ENCODE data around the gene LEO1. TPM values are rescaled to one million over a fixed set of nuclear protein-coding genes. Genes with fewer than 3 reads are reported as not detected.
"Not testable (repeated sequence)": the region's sequence is repeated elsewhere in the genome, so short reads cannot be mapped to it uniquely, and the experiment has no call there.

Gene LEO1
- total RNA-seq, 1 donor from 2014 or later, result 16.2 TPM

DNA sequence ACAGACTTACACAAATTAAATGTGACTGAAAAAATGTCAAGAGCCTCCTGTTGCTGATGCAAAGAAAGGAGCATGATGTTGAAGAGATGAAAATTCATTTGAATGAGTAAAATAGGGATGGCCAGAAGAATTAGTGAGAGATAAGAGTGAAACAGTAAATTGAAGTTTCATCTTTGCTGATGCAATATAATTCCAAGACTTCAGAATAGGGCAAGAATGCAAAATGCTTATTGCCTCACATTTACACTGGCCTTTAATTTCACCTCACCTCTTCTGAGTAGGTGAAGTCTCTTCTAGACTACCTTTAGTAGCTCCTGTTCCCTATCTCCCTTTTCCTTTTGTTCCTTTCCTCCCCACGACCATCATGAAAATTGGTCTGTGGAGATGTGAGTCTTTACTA, 32.1 kb upstream of the LEO1 start:
- Histone ChIP-seq H3K36me3 (ENCODE audit: control insufficient read depth in 3 of 3, insufficient read depth in 3 of 3, low read length in 3 of 3) (no peaks in the 10 kb centered on the region), H3K27ac (ENCODE audit: low read depth, low read length) (no peak overlapping the region), H3K9me3 (ENCODE audit: control insufficient read depth in 3 of 3, low read length in 3 of 3) (no peaks in the 10 kb centered on the region), H3K4me3 (ENCODE audit: low read length in 3 of 3) (no peak overlapping the region), H3K4me1 (ENCODE audit: control insufficient read depth in 3 of 3, insufficient read depth in 3 of 3, low read length in 3 of 3) (peaks cover 0 to 13% (median 3%) of the 10 kb centered on the region in 3 donors), H3K27me3 (ENCODE audit: control insufficient read depth in 3 of 3, insufficient read depth in 3 of 3, low read length in 3 of 3) (no peaks in the 10 kb centered on the region), H3K9ac (ENCODE audit: low read depth in 1 of 3, low read length in 3 of 3) (no peak overlapping the region)

DNA sequence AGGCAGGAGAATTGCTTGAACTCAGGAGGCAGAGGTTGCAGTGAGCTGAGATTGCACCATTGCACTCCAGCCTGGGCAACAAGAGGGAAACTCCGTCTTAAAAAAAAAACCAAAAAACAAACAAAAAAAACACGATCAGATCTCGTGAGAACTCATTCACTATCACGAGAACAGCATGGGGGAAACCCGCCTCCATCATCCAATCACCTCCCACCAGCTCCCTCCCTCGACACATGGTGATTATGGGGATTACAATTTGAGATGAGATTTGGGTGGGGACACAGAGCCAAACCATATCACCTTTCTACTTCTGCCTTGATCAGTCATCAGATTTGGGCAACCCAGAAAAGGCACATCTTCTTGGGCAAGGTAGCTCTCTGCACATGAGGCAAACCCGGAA, 31.5 kb upstream of the LEO1 start:
- not testable (repeated sequence) for H3K4me3 ChIP-seq (ENCODE audit: low read length in 3 of 3); H3K36me3 ChIP-seq (ENCODE audit: control insufficient read depth in 3 of 3, insufficient read depth in 3 of 3, low read length in 3 of 3); H3K27ac ChIP-seq (ENCODE audit: low read depth, low read length); H3K4me1 ChIP-seq (ENCODE audit: control insufficient read depth in 3 of 3, insufficient read depth in 3 of 3, low read length in 3 of 3); H3K9me3 ChIP-seq (ENCODE audit: control insufficient read depth in 3 of 3, low read length in 3 of 3); H3K27me3 ChIP-seq (ENCODE audit: control insufficient read depth in 3 of 3, insufficient read depth in 3 of 3, low read length in 3 of 3); H3K9ac ChIP-seq (ENCODE audit: low read depth in 1 of 3, low read length in 3 of 3)

DNA sequence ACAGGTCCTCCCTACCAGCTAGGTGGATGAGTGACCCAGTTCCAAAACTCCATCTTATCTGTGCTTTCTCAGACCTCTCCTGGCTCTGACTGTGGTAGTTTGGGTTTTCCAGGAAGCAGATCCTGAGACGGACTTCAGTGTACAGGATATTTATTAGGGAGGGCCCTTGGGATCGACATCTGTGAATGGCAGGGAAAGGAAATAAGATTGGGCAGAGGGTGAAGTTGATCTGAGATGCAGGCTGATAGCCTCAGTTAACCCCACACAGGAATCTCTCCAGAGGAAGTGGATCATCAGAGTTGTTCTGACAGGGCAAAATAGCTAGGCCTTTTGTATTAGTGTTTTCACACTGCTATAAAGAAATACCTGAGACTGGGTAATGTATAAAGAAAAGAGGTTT, 30.8 kb upstream of the LEO1 start:
- Histone ChIP-seq H3K9ac (ENCODE audit: low read depth in 1 of 3, low read length in 3 of 3) (no peak overlapping the region), H3K27ac (ENCODE audit: low read depth, low read length) (no peak overlapping the region)

DNA sequence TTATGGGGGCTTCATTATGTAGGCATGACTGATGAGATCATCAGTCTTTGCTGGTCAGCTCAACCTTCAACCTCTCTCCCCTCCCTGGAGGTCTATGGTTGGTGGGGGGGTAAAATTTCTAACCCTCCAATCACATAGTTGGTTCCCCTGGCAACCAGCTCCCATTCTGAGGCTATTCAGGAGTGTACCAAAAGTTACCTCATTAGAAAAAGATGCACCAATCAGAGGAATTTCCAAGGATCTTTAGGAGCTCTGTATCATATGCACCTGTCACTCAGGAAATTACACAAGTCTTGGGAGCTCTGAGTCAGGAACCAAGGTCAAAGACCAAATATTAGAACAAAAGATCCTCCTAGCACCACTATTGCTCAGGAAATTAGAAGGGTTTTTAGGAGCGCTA, 21.4 kb upstream of the LEO1 start:
- H3K27me3 ChIP-seq (ENCODE audit: control insufficient read depth in 3 of 3, insufficient read depth in 3 of 3, low read length in 3 of 3), result no peaks in the 10 kb centered on the region
- H3K9ac ChIP-seq (ENCODE audit: low read depth in 1 of 3, low read length in 3 of 3), result no peak overlapping the region
- H3K36me3 ChIP-seq (ENCODE audit: control insufficient read depth in 3 of 3, insufficient read depth in 3 of 3, low read length in 3 of 3), result no peaks in the 10 kb centered on the region
- H3K27ac ChIP-seq (ENCODE audit: low read depth, low read length), result no peak overlapping the region
- H3K9me3 ChIP-seq (ENCODE audit: control insufficient read depth in 3 of 3, low read length in 3 of 3), result no peaks in the 10 kb centered on the region
- peaks cover 0 to 2% (median 0%) of the 10 kb centered on the region in 3 donors for H3K4me1 ChIP-seq (ENCODE audit: control insufficient read depth in 3 of 3, insufficient read depth in 3 of 3, low read length in 3 of 3)
- H3K4me3 ChIP-seq (ENCODE audit: low read length in 3 of 3), result no peak overlapping the region

More for the DNA sequence above, 30.8 kb upstream of the LEO1 start:
- Histone ChIP-seq H3K9me3 (ENCODE audit: control insufficient read depth in 3 of 3, low read length in 3 of 3) (no peaks in the 10 kb centered on the region), H3K36me3 (ENCODE audit: control insufficient read depth in 3 of 3, insufficient read depth in 3 of 3, low read length in 3 of 3) (no peaks in the 10 kb centered on the region), H3K4me3 (ENCODE audit: low read length in 3 of 3) (no peak overlapping the region), H3K4me1 (ENCODE audit: control insufficient read depth in 3 of 3, insufficient read depth in 3 of 3, low read length in 3 of 3) (peaks cover 0 to 8% (median 3%) of the 10 kb centered on the region in 3 donors), H3K27me3 (ENCODE audit: control insufficient read depth in 3 of 3, insufficient read depth in 3 of 3, low read length in 3 of 3) (no peaks in the 10 kb centered on the region)

DNA sequence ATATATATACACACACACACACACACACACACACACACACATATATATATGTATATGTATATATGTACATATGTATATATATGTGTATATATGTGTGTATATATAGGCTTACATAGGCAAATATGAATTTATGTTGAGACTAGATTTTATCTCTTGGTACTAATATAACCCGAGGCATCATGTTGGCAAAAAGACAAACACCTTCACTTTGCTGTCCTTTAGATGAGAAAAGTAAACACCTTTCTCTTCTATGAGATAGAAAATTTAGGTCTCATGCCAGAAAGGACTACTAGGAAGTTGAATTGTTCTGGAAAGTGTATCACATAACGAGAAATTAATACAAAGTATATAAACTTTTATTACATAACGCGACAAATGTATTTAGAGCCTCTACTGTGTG, 19.6 kb upstream of the LEO1 start:
- no peak overlapping the region for H3K9ac ChIP-seq (ENCODE audit: low read depth in 1 of 3, low read length in 3 of 3)
- H3K4me1 ChIP-seq (ENCODE audit: control insufficient read depth in 3 of 3, insufficient read depth in 3 of 3, low read length in 3 of 3), result peaks cover 0 to 2% (median 0%) of the 10 kb centered on the region in 3 donors
- H3K27ac ChIP-seq (ENCODE audit: low read depth, low read length), result no peak overlapping the region
- no peak overlapping the region for H3K4me3 ChIP-seq (ENCODE audit: low read length in 3 of 3)
- no peaks in the 10 kb centered on the region for H3K36me3 ChIP-seq (ENCODE audit: control insufficient read depth in 3 of 3, insufficient read depth in 3 of 3, low read length in 3 of 3)
- H3K27me3 ChIP-seq (ENCODE audit: control insufficient read depth in 3 of 3, insufficient read depth in 3 of 3, low read length in 3 of 3), result no peaks in the 10 kb centered on the region
- no peaks in the 10 kb centered on the region for H3K9me3 ChIP-seq (ENCODE audit: control insufficient read depth in 3 of 3, low read length in 3 of 3)

DNA sequence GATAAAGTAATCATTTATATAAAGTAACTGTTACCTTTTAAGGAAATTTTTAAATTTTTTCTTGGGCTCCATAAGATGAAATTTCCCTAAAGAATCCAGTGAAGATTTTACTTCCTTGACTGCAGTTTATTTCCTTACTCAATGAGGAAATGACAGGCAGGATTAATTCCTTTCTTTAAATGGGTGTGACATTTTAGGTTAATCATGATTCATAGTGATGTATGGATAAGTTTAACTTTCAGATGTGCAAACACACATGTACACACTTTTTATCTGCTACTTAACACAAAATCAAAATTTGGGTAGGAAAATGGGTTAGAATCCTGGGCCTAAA, 11.2 kb upstream of the LEO1 start:
- no peak overlapping the region for H3K27ac ChIP-seq (ENCODE audit: low read depth, low read length)
- H3K36me3 ChIP-seq (ENCODE audit: control insufficient read depth in 3 of 3, insufficient read depth in 3 of 3, low read length in 3 of 3), result no peaks in the 10 kb centered on the region
- H3K4me1 ChIP-seq (ENCODE audit: control insufficient read depth in 3 of 3, insufficient read depth in 3 of 3, low read length in 3 of 3), result peaks cover 6 to 10% (median 9%) of the 10 kb centered on the region in 3 donors
- H3K27me3 ChIP-seq (ENCODE audit: control insufficient read depth in 3 of 3, insufficient read depth in 3 of 3, low read length in 3 of 3), result no peaks in the 10 kb centered on the region
- H3K9ac ChIP-seq (ENCODE audit: low read depth in 1 of 3, low read length in 3 of 3), result no peak overlapping the region
- H3K9me3 ChIP-seq (ENCODE audit: control insufficient read depth in 3 of 3, low read length in 3 of 3), result no peaks in the 10 kb centered on the region
- H3K4me3 ChIP-seq (ENCODE audit: low read length in 3 of 3), result no peak overlapping the region

DNA sequence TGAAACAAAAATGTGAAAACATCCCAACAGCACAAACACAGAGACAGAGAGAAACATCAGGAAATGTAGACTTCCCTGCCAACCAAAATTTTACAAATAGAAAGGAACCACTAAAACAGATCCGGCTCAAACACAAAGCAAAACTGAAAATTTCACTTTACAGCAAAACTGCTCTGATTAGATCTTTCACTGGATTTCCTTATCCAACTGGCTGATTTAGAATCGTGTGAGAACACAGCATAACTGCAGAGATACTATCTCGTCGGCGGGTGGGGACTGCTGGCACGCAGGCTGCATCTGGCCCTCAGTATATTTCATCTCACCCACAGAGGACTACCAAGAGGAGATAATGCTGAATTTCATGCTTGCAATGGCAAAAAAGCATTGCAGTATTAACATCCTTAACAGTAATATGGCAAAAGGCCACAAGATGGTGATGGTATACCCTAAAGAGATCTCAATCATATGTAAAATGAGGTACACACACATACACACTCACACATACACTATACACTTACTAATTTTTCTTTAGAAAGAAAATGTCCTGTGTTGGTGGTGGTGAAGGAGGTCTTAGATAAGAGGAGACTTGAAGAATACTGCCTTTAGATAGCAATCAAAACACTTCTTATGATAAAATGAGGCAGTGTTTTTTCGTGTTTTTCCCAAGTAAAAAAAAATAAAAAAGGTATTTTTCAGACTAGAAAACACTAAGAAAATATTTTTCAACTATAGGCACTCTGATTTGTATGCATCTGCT, 10.6 kb upstream of the LEO1 start:
- peaks cover 6 to 10% (median 9%) of the 10 kb centered on the region in 3 donors for H3K4me1 ChIP-seq (ENCODE audit: control insufficient read depth in 3 of 3, insufficient read depth in 3 of 3, low read length in 3 of 3)
- H3K27ac ChIP-seq (ENCODE audit: low read depth, low read length), result peak overlapping the region; percentile 67
- H3K27me3 ChIP-seq (ENCODE audit: control insufficient read depth in 3 of 3, insufficient read depth in 3 of 3, low read length in 3 of 3), result no peaks in the 10 kb centered on the region
- H3K9me3 ChIP-seq (ENCODE audit: control insufficient read depth in 3 of 3, low read length in 3 of 3), result no peaks in the 10 kb centered on the region
- H3K9ac ChIP-seq (ENCODE audit: low read depth in 1 of 3, low read length in 3 of 3), result peak overlapping the region; percentile 34 to 69 (median 46)
- H3K36me3 ChIP-seq (ENCODE audit: control insufficient read depth in 3 of 3, insufficient read depth in 3 of 3, low read length in 3 of 3), result no peaks in the 10 kb centered on the region
- H3K4me3 ChIP-seq (ENCODE audit: low read length in 3 of 3), result peak overlapping the region; percentile 25 to 59 (median 58)

GRCh38 chr15:51973775-51974174, 2.2 kb upstream of the LEO1 start:
- no peaks in the 10 kb centered on the region for H3K9me3 ChIP-seq (ENCODE audit: control insufficient read depth in 3 of 3, low read length in 3 of 3)
- H3K36me3 ChIP-seq (ENCODE audit: control insufficient read depth in 3 of 3, insufficient read depth in 3 of 3, low read length in 3 of 3), result peaks cover 0 to 2% (median 2%) of the 10 kb centered on the region in 3 donors
- no peak overlapping the region for H3K4me3 ChIP-seq (ENCODE audit: low read length in 3 of 3)
- no peak overlapping the region for H3K27ac ChIP-seq (ENCODE audit: low read depth, low read length)
- no peak overlapping the region for H3K9ac ChIP-seq (ENCODE audit: low read depth in 1 of 3, low read length in 3 of 3)
- no peaks in the 10 kb centered on the region for H3K27me3 ChIP-seq (ENCODE audit: control insufficient read depth in 3 of 3, insufficient read depth in 3 of 3, low read length in 3 of 3)
- peaks cover 5 to 20% (median 7%) of the 10 kb centered on the region in 3 donors for H3K4me1 ChIP-seq (ENCODE audit: control insufficient read depth in 3 of 3, insufficient read depth in 3 of 3, low read length in 3 of 3)

DNA sequence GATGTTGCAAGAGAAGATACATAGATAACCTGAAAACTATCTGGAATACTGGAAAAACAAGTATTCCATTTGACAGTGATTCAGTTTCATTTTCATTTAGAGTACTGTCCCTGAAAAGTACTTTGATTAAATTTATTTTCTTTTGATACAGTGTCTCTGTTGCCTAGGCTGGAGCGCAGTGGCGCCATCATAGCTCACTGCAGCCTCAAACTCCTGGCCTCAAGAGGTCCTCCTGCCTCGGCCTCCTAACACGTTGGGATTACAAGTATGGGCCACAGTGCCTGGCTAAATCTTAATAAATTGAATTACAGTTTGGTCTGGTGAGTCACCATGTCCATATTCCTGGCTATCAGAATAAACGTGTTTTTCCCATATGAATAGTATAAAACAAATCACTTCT, 1.6 kb upstream of the LEO1 start:
- Histone ChIP-seq H3K4me1 (ENCODE audit: control insufficient read depth in 3 of 3, insufficient read depth in 3 of 3, low read length in 3 of 3) (peaks cover 5 to 20% (median 7%) of the 10 kb centered on the region in 3 donors), H3K9me3 (ENCODE audit: control insufficient read depth in 3 of 3, low read length in 3 of 3) (no peaks in the 10 kb centered on the region), H3K9ac (ENCODE audit: low read depth in 1 of 3, low read length in 3 of 3) (no peak overlapping the region), H3K27ac (ENCODE audit: low read depth, low read length) (no peak overlapping the region), H3K27me3 (ENCODE audit: control insufficient read depth in 3 of 3, insufficient read depth in 3 of 3, low read length in 3 of 3) (no peaks in the 10 kb centered on the region), H3K36me3 (ENCODE audit: control insufficient read depth in 3 of 3, insufficient read depth in 3 of 3, low read length in 3 of 3) (peaks cover 0 to 2% (median 2%) of the 10 kb centered on the region in 3 donors), H3K4me3 (ENCODE audit: low read length in 3 of 3) (no peak overlapping the region)

- peak overlapping the region; percentile 92 to 99 (median 99) for H3K9ac ChIP-seq (ENCODE audit: low read depth in 1 of 3, low read length in 3 of 3)
- H3K36me3 ChIP-seq (ENCODE audit: control insufficient read depth in 3 of 3, insufficient read depth in 3 of 3, low read length in 3 of 3), result peaks cover under 1 to 2% (median 2%) of the 10 kb centered on the region in 3 donors
- no peaks in the 10 kb centered on the region for H3K9me3 ChIP-seq (ENCODE audit: control insufficient read depth in 3 of 3, low read length in 3 of 3)
- no peaks in the 10 kb centered on the region for H3K27me3 ChIP-seq (ENCODE audit: control insufficient read depth in 3 of 3, insufficient read depth in 3 of 3, low read length in 3 of 3)
- H3K4me3 ChIP-seq (ENCODE audit: low read length in 3 of 3), result peak overlapping the region; percentile 94 to 96 (median 96)
- H3K27ac ChIP-seq (ENCODE audit: low read depth, low read length), result peak overlapping the region; percentile 92
- H3K4me1 ChIP-seq (ENCODE audit: control insufficient read depth in 3 of 3, insufficient read depth in 3 of 3, low read length in 3 of 3), result peaks cover 5 to 20% (median 7%) of the 10 kb centered on the region in 3 donors
These were observed 575 bp downstream of the LEO1 start for GRCh38 chr15:51971032-51971374.

Measured in skeletal muscle tissue (tissue), 4 donors.